GM20000 (cell line): ENCODE results near the gene TTLL4.

Experiments used
- DNase-seq: peaks from one replicate; pipeline ENCODE4 v3.0.0; 2012; ENCODE audit warnings: low spot score
- TF ChIP-seq, protein P1 (sequence below): IDR thresholded peaks from 2 replicates; pipeline ENCODE4 v1.5.1; 2012; ENCODE audit warnings: mild to moderate bottlenecking, control low read depth; ENCODE audit errors: extremely low read depth, missing control alignments

Gene TTLL4

GRCh38 chr2:218716070-218716469 lies 5.4 kb downstream of the TTLL4 start:
- TF ChIP-seq, protein P1, sequence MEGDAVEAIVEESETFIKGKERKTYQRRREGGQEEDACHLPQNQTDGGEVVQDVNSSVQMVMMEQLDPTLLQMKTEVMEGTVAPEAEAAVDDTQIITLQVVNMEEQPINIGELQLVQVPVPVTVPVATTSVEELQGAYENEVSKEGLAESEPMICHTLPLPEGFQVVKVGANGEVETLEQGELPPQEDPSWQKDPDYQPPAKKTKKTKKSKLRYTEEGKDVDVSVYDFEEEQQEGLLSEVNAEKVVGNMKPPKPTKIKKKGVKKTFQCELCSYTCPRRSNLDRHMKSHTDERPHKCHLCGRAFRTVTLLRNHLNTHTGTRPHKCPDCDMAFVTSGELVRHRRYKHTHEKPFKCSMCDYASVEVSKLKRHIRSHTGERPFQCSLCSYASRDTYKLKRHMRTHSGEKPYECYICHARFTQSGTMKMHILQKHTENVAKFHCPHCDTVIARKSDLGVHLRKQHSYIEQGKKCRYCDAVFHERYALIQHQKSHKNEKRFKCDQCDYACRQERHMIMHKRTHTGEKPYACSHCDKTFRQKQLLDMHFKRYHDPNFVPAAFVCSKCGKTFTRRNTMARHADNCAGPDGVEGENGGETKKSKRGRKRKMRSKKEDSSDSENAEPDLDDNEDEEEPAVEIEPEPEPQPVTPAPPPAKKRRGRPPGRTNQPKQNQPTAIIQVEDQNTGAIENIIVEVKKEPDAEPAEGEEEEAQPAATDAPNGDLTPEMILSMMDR, result no peak
- no peak for DNase-seq

GRCh38 chr2:218717262-218717661 lies 6.6 kb downstream of the TTLL4 start:
- TF ChIP-seq, protein P1, result no peak
- DNase-seq, result no peak

DNA sequence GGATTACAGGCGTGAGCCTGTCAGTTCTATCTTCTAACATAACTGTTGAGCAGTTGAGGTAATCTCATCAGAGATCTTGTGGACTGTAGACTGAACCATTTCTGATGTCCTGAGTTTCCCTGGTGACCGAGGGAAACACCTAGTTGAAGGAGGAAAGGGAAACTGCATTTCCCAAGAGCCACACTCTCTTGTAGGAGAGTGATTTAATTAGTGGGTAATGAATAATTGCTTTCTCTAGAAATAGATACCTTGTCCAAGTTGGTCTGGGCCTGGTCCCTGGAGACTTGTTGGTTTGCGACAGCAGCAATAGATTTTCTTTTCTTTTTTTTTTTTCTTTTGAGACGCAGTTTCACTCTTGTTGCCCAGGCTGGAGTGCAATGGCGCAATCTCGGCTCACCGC lies 7.4 kb downstream of the TTLL4 start:
- TF ChIP-seq, protein P1, result no peak
- DNase-seq, result no peak

DNA sequence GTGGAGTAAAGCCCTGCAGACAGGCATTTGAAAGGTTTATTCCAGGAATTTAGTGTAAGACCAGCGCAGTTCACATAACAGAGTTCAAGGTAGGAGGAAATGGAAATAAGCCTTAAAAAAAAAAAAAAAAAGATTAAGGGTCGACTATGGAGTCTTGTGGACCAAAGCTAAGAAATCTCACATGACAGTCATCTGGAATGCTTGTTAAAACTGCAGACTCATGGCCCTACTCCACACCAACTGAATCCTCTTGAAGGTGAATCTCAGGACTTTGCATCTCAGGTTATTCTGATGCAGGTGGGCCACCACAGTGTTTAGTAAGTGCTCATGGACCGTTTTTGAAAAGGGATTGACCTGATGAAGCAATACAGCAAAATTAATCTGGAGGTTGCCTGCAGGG lies 8.8 kb downstream of the TTLL4 start:
- TF ChIP-seq, protein P1, result no peak
- DNase-seq, result no peak

- no peak for DNase-seq
- TF ChIP-seq, protein P1, result no peak
These were observed 9.7 kb downstream of the TTLL4 start for GRCh38 chr2:218720048-218721041.

DNA sequence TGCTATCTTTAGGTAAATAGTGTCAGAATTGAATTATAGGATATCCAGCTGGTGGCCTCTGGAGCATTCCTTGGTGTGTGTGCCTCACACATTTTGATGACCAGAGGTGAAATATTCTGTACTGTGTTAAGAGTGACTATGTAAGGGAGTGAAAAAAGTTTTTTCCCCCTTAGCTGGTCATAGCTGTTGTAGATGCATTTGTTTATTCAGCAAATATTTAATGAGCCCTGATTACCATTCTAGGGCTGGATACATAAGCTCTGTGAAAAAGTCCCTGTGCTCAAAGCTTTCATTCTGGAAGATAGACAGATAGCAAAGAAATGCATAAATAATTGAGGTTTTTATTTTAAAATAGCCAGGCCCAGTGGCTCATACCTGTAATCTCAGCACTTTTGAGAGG lies 10.9 kb downstream of the TTLL4 start:
- TF ChIP-seq, protein P1, result no peak
- no peak for DNase-seq

GRCh38 chr2:218721934-218722333 lies 11.3 kb downstream of the TTLL4 start:
- TF ChIP-seq, protein P1, result no peak
- DNase-seq, result no peak
